ENCODE data around the gene VCAN. TPM values are rescaled to one million over a fixed set of nuclear protein-coding genes. Genes with fewer than 3 reads are reported as not detected.

Gene VCAN
- total RNA-seq, 1 donor from 2014 or later = 341 TPM

- DNase-seq (ENCODE audit: extremely low spot score, unreplicated experiment) = no peak
- TF ChIP-seq CTCF (conservative IDR thresholded peaks at IDR 0.05) = no peak
- Mint-ChIP-seq H3K27ac (no peak overlapping the region), H3K36me3 (peaks cover 4% of the 10 kb centered on the region), H3K4me3 (no peak overlapping the region), H3K27me3 (peaks cover 3% of the 10 kb centered on the region), H3K4me1 (ENCODE audit: unreplicated experiment) (no peaks in the 10 kb centered on the region), H3K9me3 (no peaks in the 10 kb centered on the region)
These were observed 115.6 kb downstream of the VCAN start for GRCh38 chr5:83586874-83587776.

GRCh38 chr5:83589786-83590185 is 118.2 kb downstream of the VCAN start:
- no peaks in the 10 kb centered on the region for H3K36me3 Mint-ChIP-seq
- H3K9me3 Mint-ChIP-seq = no peaks in the 10 kb centered on the region
- H3K4me1 Mint-ChIP-seq (ENCODE audit: unreplicated experiment) = no peaks in the 10 kb centered on the region
- H3K27me3 Mint-ChIP-seq = peaks cover 3% of the 10 kb centered on the region
- no peak for DNase-seq (ENCODE audit: extremely low spot score, unreplicated experiment)
- no peak overlapping the region for H3K4me3 Mint-ChIP-seq
- no peak for TF ChIP-seq CTCF (conservative IDR thresholded peaks at IDR 0.05)
- no peak overlapping the region for H3K27ac Mint-ChIP-seq

GRCh38 chr5:83590966-83591365 is 119.4 kb downstream of the VCAN start:
- H3K27me3 Mint-ChIP-seq = peaks cover 3% of the 10 kb centered on the region
- H3K9me3 Mint-ChIP-seq = no peaks in the 10 kb centered on the region
- no peaks in the 10 kb centered on the region for H3K36me3 Mint-ChIP-seq
- no peak for DNase-seq (ENCODE audit: extremely low spot score, unreplicated experiment)
- H3K4me3 Mint-ChIP-seq = no peak overlapping the region
- no peak for TF ChIP-seq CTCF (conservative IDR thresholded peaks at IDR 0.05)
- no peak overlapping the region for H3K27ac Mint-ChIP-seq
- no peaks in the 10 kb centered on the region for H3K4me1 Mint-ChIP-seq (ENCODE audit: unreplicated experiment)

- no peaks in the 10 kb centered on the region for H3K36me3 Mint-ChIP-seq
- DNase-seq (ENCODE audit: extremely low spot score, unreplicated experiment) = no peak
- H3K4me1 Mint-ChIP-seq (ENCODE audit: unreplicated experiment) = no peaks in the 10 kb centered on the region
- no peak overlapping the region for H3K27ac Mint-ChIP-seq
- H3K27me3 Mint-ChIP-seq = no peaks in the 10 kb centered on the region
- H3K4me3 Mint-ChIP-seq = no peak overlapping the region
- no peaks in the 10 kb centered on the region for H3K9me3 Mint-ChIP-seq
- peak; percentile 46 for TF ChIP-seq CTCF (conservative IDR thresholded peaks at IDR 0.05)
These were observed 123.7 kb downstream of the VCAN start for GRCh38 chr5:83595217-83595616.

GRCh38 chr5:83608122-83608521 is 136.6 kb downstream of the VCAN start:
- Mint-ChIP-seq H3K4me1 (ENCODE audit: unreplicated experiment) (no peaks in the 10 kb centered on the region), H3K36me3 (no peaks in the 10 kb centered on the region), H3K4me3 (no peak overlapping the region), H3K9me3 (no peaks in the 10 kb centered on the region), H3K27ac (no peak overlapping the region), H3K27me3 (no peaks in the 10 kb centered on the region)
- DNase-seq (ENCODE audit: extremely low spot score, unreplicated experiment) = no peak
- TF ChIP-seq CTCF (conservative IDR thresholded peaks at IDR 0.05) = peak; percentile 73

All from type B pancreatic cell (in vitro differentiated cells).